HUES64 (cell line): ENCODE results near the gene LYPLA2.

Source experiments
- H3K27ac ChIP-seq: 2 replicates; pipeline ENCODE4 v1.7.0; 2013; ENCODE audit warnings: low read depth, low read length, inconsistent platforms
- H3K27me3 ChIP-seq: 2 replicates; pipeline ENCODE4 v1.6.1; 2013; ENCODE audit warnings: mild to moderate bottlenecking, low read length; ENCODE audit not compliant: insufficient read depth
- H3K36me3 ChIP-seq: 2 replicates; pipeline ENCODE4 v1.6.1; 2013; ENCODE audit warnings: mild to moderate bottlenecking, low read length; ENCODE audit not compliant: insufficient read depth
- H3K4me1 ChIP-seq: 2 replicates; pipeline ENCODE4 v1.6.1; 2013; ENCODE audit warnings: mild to moderate bottlenecking, low read length, moderate library complexity; ENCODE audit not compliant: insufficient read depth
- H3K4me3 ChIP-seq: 2 replicates; pipeline ENCODE4 v1.5.1; 2013; ENCODE audit warnings: mild to moderate bottlenecking, low read length, moderate library complexity
- H3K9ac ChIP-seq: 2 replicates; pipeline ENCODE4 v1.6.1; 2013; ENCODE audit warnings: mild to moderate bottlenecking, low read depth, low read length
- H3K9me3 ChIP-seq: 2 replicates; pipeline ENCODE4 v1.6.1; 2013; ENCODE audit warnings: low read depth, low read length; ENCODE audit not compliant: insufficient read depth
- WGBS: fragments of 150-250, 120-280 bp; methylation state at CpG from one replicate; pipeline ENCODE4 v1.1.7; 2013; ENCODE audit warnings: missing lambda C conversion rate; 5-methylcytosine and 5-hydroxymethylcytosine counted together

The LYPLA2 gene

DNA sequence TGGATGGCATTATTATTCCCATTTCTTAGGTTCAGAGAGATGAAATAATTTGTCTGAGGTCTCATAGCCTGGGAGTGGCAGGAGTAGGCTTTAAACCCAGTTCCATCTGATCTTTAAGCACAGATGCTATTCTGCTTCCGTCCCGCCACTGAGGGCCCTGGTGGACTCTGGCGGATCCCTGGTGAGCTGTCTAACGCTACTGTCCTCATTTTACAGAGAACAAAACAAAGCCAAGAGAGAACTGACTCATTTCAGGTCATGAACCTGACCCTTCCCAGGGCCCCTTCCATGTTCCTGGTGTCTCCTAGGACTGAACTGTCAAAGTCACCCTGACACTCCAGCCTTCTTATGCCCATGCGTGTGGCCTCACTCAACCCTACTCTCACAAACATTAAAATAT is 12.7 kb downstream of the LYPLA2 start:
- Histone ChIP-seq H3K9me3 (no peaks in the 10 kb centered on the region), H3K36me3 (0 out of 2 replicates have a peak, but pooled peaks cover 4% of the 10 kb centered on the region), H3K27ac (no peak overlapping the region), H3K4me1 (peaks cover 7% of the 10 kb centered on the region), H3K27me3 (peaks cover 13% of the 10 kb centered on the region), H3K9ac (no peak overlapping the region), H3K4me3 (no peak overlapping the region)
- WGBS, result 90% methylated on average over 5 of the region's 5 CpGs

- H3K4me3 ChIP-seq, result no peak overlapping the region
- no peak overlapping the region for H3K27ac ChIP-seq
- H3K36me3 ChIP-seq, result no peaks in the 10 kb centered on the region
- no peak overlapping the region for H3K9ac ChIP-seq
- H3K9me3 ChIP-seq, result no peaks in the 10 kb centered on the region
- 75% methylated on average over 7 of the region's 7 CpGs for WGBS
- peaks cover 1% of the 10 kb centered on the region for H3K4me1 ChIP-seq
- H3K27me3 ChIP-seq, result peaks cover 13% of the 10 kb centered on the region
Measured at GRCh38 chr1:23804183-23804835, 13.4 kb downstream of the LYPLA2 start.

DNA sequence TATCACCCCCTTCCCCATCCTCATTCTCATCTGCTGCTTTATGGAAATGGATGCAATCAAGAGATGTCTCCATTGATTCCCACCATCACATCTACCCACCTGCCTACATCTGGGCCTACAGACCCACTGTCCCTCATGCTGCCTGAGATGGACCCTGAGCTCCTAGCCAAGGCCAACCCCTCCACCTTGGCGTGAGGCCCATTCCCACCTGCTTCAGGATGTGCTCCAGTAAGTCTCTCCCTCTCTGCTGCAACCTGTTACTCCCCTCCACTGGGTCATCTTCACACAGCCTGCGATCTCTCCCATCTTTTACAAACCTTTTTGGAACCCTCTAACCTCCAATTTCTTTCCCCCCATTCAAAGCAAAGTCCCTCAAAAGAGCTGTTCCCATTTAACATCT is 14.1 kb downstream of the LYPLA2 start:
- H3K36me3 ChIP-seq, result no peaks in the 10 kb centered on the region
- no peaks in the 10 kb centered on the region for H3K9me3 ChIP-seq
- H3K4me1 ChIP-seq, result no peaks in the 10 kb centered on the region
- H3K27ac ChIP-seq, result no peak overlapping the region
- no peak overlapping the region for H3K4me3 ChIP-seq
- no peak overlapping the region for H3K9ac ChIP-seq
- peaks cover 13% of the 10 kb centered on the region for H3K27me3 ChIP-seq
- WGBS, result 91% methylated on average over 2 of the region's 2 CpGs

DNA sequence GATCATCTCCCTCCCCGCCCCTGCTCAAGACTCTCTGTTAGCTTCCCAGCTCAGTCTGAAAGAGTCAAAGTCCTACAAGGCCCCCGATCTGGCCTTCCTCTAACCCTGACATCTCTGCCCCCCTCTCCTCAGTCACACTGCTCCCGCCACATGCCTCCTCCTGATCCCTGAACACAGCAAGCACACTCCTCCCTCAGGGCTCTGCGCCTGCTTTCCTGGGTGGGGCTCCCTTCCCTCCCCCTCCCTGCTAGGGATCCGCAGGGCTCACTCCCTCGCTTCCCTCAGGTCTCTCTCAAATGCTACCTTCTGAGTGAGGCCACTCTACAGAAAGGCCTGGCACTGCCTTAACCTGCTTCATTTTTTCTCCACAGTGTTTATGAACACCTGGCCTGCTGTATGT is 15.3 kb downstream of the LYPLA2 start:
- no peaks in the 10 kb centered on the region for H3K36me3 ChIP-seq
- H3K27me3 ChIP-seq, result peaks cover 11% of the 10 kb centered on the region
- WGBS, result 70% methylated on average over 6 of the region's 6 CpGs
- no peak overlapping the region for H3K27ac ChIP-seq
- H3K4me1 ChIP-seq, result no peaks in the 10 kb centered on the region
- no peak overlapping the region for H3K4me3 ChIP-seq
- no peaks in the 10 kb centered on the region for H3K9me3 ChIP-seq
- H3K9ac ChIP-seq, result no peak overlapping the region

- Histone ChIP-seq H3K36me3 (0 out of 2 replicates have a peak, but pooled peaks cover 3% of the 10 kb centered on the region), H3K9ac (no peak overlapping the region), H3K27me3 (no peaks in the 10 kb centered on the region; the same call in 1 of the 2 replicates), H3K4me3 (no peak overlapping the region), H3K27ac (no peak overlapping the region), H3K9me3 (no peaks in the 10 kb centered on the region), H3K4me1 (no peaks in the 10 kb centered on the region)
- WGBS, result 89% methylated on average over 3 of the region's 3 CpGs
Measured at GRCh38 chr1:23807453-23807852, 16.5 kb downstream of the LYPLA2 start.

- H3K9me3 ChIP-seq, result no peaks in the 10 kb centered on the region
- WGBS, result 35% methylated on average over 6 of the region's 6 CpGs
- no peak overlapping the region for H3K4me3 ChIP-seq
- no peak overlapping the region for H3K27ac ChIP-seq
- H3K36me3 ChIP-seq, result peaks cover 7% of the 10 kb centered on the region; the same call in 1 of the 2 replicates
- H3K27me3 ChIP-seq, result no peaks in the 10 kb centered on the region
- no peaks in the 10 kb centered on the region for H3K4me1 ChIP-seq
- H3K9ac ChIP-seq, result no peak overlapping the region
Measured at GRCh38 chr1:23809751-23810171, 18.8 kb downstream of the LYPLA2 start.

GRCh38 chr1:23810818-23811540 is 20.0 kb downstream of the LYPLA2 start:
- Histone ChIP-seq H3K27ac (no peak overlapping the region), H3K9me3 (no peaks in the 10 kb centered on the region), H3K9ac (no peak overlapping the region), H3K4me1 (no peaks in the 10 kb centered on the region), H3K4me3 (no peak overlapping the region), H3K27me3 (no peaks in the 10 kb centered on the region), H3K36me3 (peaks cover 10% of the 10 kb centered on the region; the same call in 1 of the 2 replicates)
- 60% methylated on average over 3 of the region's 3 CpGs for WGBS

DNA sequence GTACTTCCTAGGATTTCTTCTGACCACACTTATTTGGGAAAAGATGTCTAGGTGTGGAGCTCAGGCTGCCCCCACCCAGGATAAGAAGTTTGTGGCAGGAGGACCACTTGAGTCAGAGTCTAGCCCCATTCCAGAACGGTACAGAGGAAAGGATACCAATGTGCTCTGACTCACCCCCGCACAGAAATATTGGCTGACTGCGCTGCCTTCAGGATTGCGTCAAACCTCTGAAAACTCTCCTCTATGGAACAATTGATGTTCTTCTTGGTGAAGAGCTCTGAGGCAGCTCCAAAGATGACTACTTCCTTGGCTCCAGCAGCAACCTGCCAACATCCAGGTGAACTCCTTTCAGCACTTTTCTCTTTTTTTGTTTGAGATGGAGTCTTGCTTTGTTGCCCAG is 23.1 kb downstream of the LYPLA2 start:
- Histone ChIP-seq H3K36me3 (peaks cover 27% of the 10 kb centered on the region; the same call in 1 of the 2 replicates), H3K4me1 (no peaks in the 10 kb centered on the region), H3K9me3 (no peaks in the 10 kb centered on the region), H3K27me3 (no peaks in the 10 kb centered on the region), H3K4me3 (no peak overlapping the region), H3K9ac (no peak overlapping the region), H3K27ac (no peak overlapping the region)
- WGBS, result 94% methylated on average over 4 of the region's 4 CpGs

DNA sequence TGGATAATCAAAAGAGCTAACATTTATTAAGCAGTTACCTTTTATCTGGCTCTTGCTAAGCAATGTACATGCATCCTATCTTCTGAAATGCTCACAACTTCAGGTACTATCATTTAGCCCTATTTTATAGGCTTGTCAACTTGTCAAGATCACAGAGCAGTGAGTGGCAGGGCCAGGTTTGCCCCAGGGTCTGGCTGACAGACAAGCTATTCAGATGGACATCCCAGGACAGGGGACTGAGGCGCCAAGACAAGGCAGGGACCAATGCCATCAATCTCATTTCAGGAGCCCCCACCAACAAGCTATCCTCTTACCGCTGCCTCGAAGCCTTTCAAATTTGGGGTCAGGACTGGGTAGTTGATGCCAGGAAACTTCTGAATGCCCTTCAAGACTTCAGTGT is 25.4 kb downstream of the LYPLA2 start:
- H3K4me3 ChIP-seq, result no peak overlapping the region
- H3K27ac ChIP-seq, result no peak overlapping the region
- peaks cover 27% of the 10 kb centered on the region; the same call in 1 of the 2 replicates for H3K36me3 ChIP-seq
- no peak overlapping the region for H3K9ac ChIP-seq
- 94% methylated on average over 3 of the region's 3 CpGs for WGBS
- no peaks in the 10 kb centered on the region for H3K9me3 ChIP-seq
- no peaks in the 10 kb centered on the region for H3K27me3 ChIP-seq
- no peaks in the 10 kb centered on the region for H3K4me1 ChIP-seq

- H3K4me1 ChIP-seq, result no peaks in the 10 kb centered on the region
- no peak overlapping the region for H3K27ac ChIP-seq
Measured at GRCh38 chr1:23816906-23817305, 26.0 kb downstream of the LYPLA2 start.

DNA sequence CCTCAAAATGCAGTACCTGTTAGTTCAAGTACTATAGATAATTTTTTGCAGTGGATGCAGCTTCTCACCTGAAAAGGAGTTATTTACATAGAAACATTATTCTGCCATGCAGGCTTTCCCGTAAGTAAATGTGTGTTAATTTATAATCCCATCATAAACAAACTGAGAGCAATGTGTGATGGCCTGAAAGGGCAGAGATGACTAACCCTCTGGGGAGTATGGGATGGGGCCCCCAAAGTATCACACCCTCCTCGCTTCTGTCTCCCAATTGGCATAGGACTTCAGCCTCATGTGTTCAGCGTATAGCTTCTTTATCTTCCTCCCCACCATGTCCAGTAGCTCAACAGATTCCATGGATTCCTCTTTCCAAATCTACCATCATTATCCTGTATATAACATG is 26.7 kb downstream of the LYPLA2 start:
- WGBS, result 91% methylated on average over 2 of the region's 3 CpGs
- Histone ChIP-seq H3K27me3 (no peaks in the 10 kb centered on the region), H3K4me1 (no peaks in the 10 kb centered on the region), H3K9ac (no peak overlapping the region), H3K36me3 (peaks cover 23% of the 10 kb centered on the region; the same call in 1 of the 2 replicates), H3K9me3 (no peaks in the 10 kb centered on the region), H3K27ac (no peak overlapping the region), H3K4me3 (no peak overlapping the region)

More at GRCh38 chr1:23816906-23817305, 26.0 kb downstream of the LYPLA2 start:
- no peak overlapping the region for H3K4me3 ChIP-seq
- H3K36me3 ChIP-seq, result peaks cover 27% of the 10 kb centered on the region; the same call in 1 of the 2 replicates
- no peak overlapping the region for H3K9ac ChIP-seq
- H3K27me3 ChIP-seq, result no peaks in the 10 kb centered on the region
- no peaks in the 10 kb centered on the region for H3K9me3 ChIP-seq
